ENCODE results near the gene GNG12.

- TF ChIP-seq CTCF (IDR thresholded peaks at IDR 0.05) = no peak
- no peak for TF ChIP-seq EP300 (IDR thresholded peaks at IDR 0.05)
Measured at GRCh38 chr1:67677930-67678329, 155.3 kb downstream of the GNG12 start.
